HepG2 (cell line): ENCODE measurements around the gene UNC5B.

Source experiments
- BHLHE40 ChIP-seq: IDR thresholded peaks from 2 replicates; pipeline ENCODE4 v1.6.1; 2011; ENCODE audit warnings: low read length, improper control_type of control experiment
- ETV5 ChIP-seq: IDR thresholded peaks from 2 replicates; pipeline ENCODE4 v1.6.1; 2018; ENCODE audit warnings: missing biosample characterization, missing genetic modification reagents, inconsistent platforms, borderline replicate concordance
- EZH2 ChIP-seq: conservative IDR thresholded peaks from 2 replicates; pipeline ENCODE4 v1.6.1; 2012; ENCODE audit warnings: mild to moderate bottlenecking, low read depth, low read length, moderate library complexity
- NR3C1 ChIP-seq: sonication (generic); formaldehyde crosslinking; IDR thresholded peaks from 2 replicates; pipeline ENCODE4 v1.4.0; 2020; ENCODE audit warnings: missing genetic modification reagents
- POLR2A ChIP-seq, 2 experiments: IDR thresholded peaks; 2 replicates each; pipeline ENCODE4 v1.6.1; 2011; ENCODE audit warnings: low read depth in 2 of 2, low read length in 2 of 2, mild to moderate bottlenecking in 1 of 2, moderate library complexity in 1 of 2; ENCODE audit not compliant: insufficient read depth in 1 of 2
- SP140L ChIP-seq: sonication (generic); formaldehyde crosslinking; IDR thresholded peaks from 2 replicates; pipeline ENCODE4 v1.4.0; 2020; ENCODE audit warnings: missing genetic modification reagents, borderline replicate concordance
- ZNF7 ChIP-seq: IDR thresholded peaks from 2 replicates; pipeline ENCODE4 v1.6.1; 2016; ENCODE audit warnings: missing biosample characterization, missing genetic modification reagents
- TF ChIP-seq, protein P1 (sequence below): sonication (generic); formaldehyde crosslinking; IDR thresholded peaks from 2 replicates; pipeline ENCODE4 v1.4.0; 2020; ENCODE audit warnings: mild to moderate bottlenecking, missing genetic modification reagents
- TF ChIP-seq, protein P2 (sequence below): sonication (generic); formaldehyde crosslinking; IDR thresholded peaks from 2 replicates; pipeline ENCODE4 v1.8.0; 2022; ENCODE audit warnings: low read depth, missing genetic modification reagents

DNA sequence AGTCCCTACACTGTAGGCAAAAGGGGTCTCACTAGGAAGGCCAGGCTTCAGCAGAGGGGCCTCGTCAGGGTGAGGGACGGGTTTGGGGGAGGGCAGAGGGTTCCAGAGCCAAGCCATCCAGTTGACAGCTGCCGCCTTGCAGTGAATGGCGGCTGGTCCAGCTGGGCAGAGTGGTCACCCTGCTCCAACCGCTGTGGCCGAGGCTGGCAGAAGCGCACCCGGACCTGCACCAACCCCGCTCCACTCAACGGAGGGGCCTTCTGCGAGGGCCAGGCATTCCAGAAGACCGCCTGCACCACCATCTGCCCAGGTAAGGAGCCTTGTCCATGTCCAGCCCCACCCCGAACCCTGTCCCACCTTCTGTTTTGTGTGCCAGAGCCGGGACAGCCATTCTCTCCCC, 75.1 kb downstream of the UNC5B start:
- TF ChIP-seq SP140L (CRISPR knock-in tag) (no peak), NR3C1 (no peak), ZNF7 (no peak), EZH2 (no peak), BHLHE40 (no peak), POLR2A (IDR thresholded peaks at IDR 0.05; ENCODE audit: insufficient read depth in 1 of 2, low read depth in 2 of 2, low read length in 2 of 2) (no peak), ETV5 (CRISPR knock-in tag) (no peak)
- TF ChIP-seq, protein P1, sequence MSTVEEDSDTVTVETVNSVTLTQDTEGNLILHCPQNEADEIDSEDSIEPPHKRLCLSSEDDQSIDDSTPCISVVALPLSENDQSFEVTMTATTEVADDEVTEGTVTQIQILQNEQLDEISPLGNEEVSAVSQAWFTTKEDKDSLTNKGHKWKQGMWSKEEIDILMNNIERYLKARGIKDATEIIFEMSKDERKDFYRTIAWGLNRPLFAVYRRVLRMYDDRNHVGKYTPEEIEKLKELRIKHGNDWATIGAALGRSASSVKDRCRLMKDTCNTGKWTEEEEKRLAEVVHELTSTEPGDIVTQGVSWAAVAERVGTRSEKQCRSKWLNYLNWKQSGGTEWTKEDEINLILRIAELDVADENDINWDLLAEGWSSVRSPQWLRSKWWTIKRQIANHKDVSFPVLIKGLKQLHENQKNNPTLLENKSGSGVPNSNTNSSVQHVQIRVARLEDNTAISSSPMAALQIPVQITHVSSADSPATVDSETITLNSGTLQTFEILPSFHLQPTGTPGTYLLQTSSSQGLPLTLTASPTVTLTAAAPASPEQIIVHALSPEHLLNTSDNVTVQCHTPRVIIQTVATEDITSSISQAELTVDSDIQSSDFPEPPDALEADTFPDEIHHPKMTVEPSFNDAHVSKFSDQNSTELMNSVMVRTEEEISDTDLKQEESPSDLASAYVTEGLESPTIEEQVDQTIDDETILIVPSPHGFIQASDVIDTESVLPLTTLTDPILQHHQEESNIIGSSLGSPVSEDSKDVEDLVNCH = no peak
- TF ChIP-seq, protein P2, sequence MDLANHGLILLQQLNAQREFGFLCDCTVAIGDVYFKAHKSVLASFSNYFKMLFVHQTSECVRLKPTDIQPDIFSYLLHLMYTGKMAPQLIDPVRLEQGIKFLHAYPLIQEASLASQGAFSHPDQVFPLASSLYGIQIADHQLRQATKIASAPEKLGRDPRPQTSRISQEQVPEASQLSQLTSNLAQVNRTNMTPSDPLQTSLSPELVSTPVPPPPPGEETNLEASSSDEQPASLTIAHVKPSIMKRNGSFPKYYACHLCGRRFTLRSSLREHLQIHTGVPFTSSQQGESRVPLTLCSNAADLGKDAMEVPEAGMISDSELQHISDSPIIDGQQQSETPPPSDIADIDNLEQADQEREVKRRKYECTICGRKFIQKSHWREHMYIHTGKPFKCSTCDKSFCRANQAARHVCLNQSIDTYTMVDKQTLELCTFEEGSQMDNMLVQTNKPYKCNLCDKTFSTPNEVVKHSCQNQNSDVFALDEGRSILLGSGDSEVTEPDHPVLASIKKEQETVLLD (CRISPR knock-in tag) = no peak
